SK-N-SH (cell line): ENCODE measurements around the gene SDK1. TPM values are rescaled to one million over a fixed set of nuclear protein-coding genes. Genes with fewer than 3 reads are reported as not detected.

Source experiments
- CTCF ChIA-PET: fragments of 300-600, 350-600 bp; formaldehyde crosslinking; extraction: SDS; loops from one replicate; lab custom pipeline; 2021; lab: Yijun Ruan, JAX
- POLR2A ChIA-PET: fragments of 350-600 bp; sonication (Branson Sonifier 250); formaldehyde crosslinking; extraction: SDS; loops from one replicate; lab custom pipeline; 2020; ENCODE audit warnings: antibody characterized with exemption, inconsistent platforms; lab: Yijun Ruan, JAX
- DNase-seq: peaks from one replicate; pipeline ENCODE4 v3.0.0; 2012
- H2AFZ ChIP-seq: fragments of 200-600 bp; sonication (generic); 2 replicates; pipeline ENCODE4 v1.8.1; 2016; ENCODE audit warnings: antibody characterized with exemption, mild to moderate bottlenecking, low read depth
- H3F3A ChIP-seq: fragments of 200-600 bp; sonication (generic); replicated peaks from 2 replicates; pipeline ENCODE3; 2016; ENCODE audit warnings: antibody characterized with exemption, mild to moderate bottlenecking; ENCODE audit not compliant: insufficient read depth
- H3K27ac ChIP-seq, 2 experiments: fragments of 200-500 bp in 1 of 2; fragments of 200-600 bp in 1 of 2; sonication (Bioruptor generic) in 1 of 2; sonication (generic), shearing (Covaris generic) in 1 of 2; 2 replicates each; pipeline versions ENCODE4 v1.5.1 to v1.6.1; 2014 to 2016; ENCODE audit warnings: low read depth in 2 of 2, inconsistent platforms in 1 of 2, low read length in 1 of 2, mild to moderate bottlenecking in 1 of 2, mixed read lengths in 1 of 2
- H3K27me3 ChIP-seq: fragments of 200-600 bp; sonication (generic), shearing (Covaris generic); 2 replicates; pipeline ENCODE4 v1.6.1; 2016; ENCODE audit warnings: mixed run types; ENCODE audit not compliant: insufficient read depth
- H3K36me3 ChIP-seq, 2 experiments: fragments of 200-500 bp in 1 of 2; fragments of 200-600 bp in 1 of 2; sonication (Bioruptor generic) in 1 of 2; sonication (generic) in 1 of 2; replicated peaks in 1 of 2; 2 replicates each; pipeline versions ENCODE3 to v1.5.1; 2014 to 2016; ENCODE audit warnings: low read length in 1 of 2, mild to moderate bottlenecking in 1 of 2; ENCODE audit not compliant: insufficient read depth in 2 of 2, control insufficient read depth in 1 of 2
- H3K4me1 ChIP-seq, 2 experiments: fragments of 200-500 bp in 1 of 2; fragments of 200-600 bp in 1 of 2; sonication (Bioruptor generic) in 1 of 2; sonication (generic), shearing (Covaris generic) in 1 of 2; 2 replicates each; pipeline versions ENCODE4 v1.5.1 to v1.6.1; 2014 to 2016; ENCODE audit warnings: low read depth in 1 of 2, low read length in 1 of 2, mixed run types in 1 of 2; ENCODE audit not compliant: insufficient read depth in 2 of 2, control insufficient read depth in 1 of 2
- H3K4me2 ChIP-seq: fragments of 200-600 bp; sonication (generic), shearing (Covaris generic); 2 replicates; pipeline ENCODE4 v1.6.1; 2017; ENCODE audit warnings: mixed run types
- H3K4me3 ChIP-seq, 2 experiments: fragments of 200-500 bp in 1 of 2; fragments of 200-600 bp in 1 of 2; sonication (Bioruptor generic) in 1 of 2; sonication (generic), shearing (Covaris generic) in 1 of 2; 2 replicates each; pipeline versions ENCODE4 v1.5.1 to v1.8.1; 2014 to 2016; ENCODE audit warnings: low read depth in 2 of 2, inconsistent platforms in 1 of 2, low read length in 1 of 2, mild to moderate bottlenecking in 1 of 2, mixed read lengths in 1 of 2, moderate library complexity in 1 of 2
- H3K79me2 ChIP-seq: fragments of 200-600 bp; sonication (generic); 2 replicates; pipeline ENCODE4 v1.8.1; 2017; ENCODE audit warnings: mild to moderate bottlenecking; ENCODE audit not compliant: insufficient read depth
- H3K9ac ChIP-seq: fragments of 200-600 bp; sonication (generic); 2 replicates; pipeline ENCODE4 v1.6.1; 2017; ENCODE audit warnings: mixed run types
- H3K9me2 ChIP-seq: fragments of 200-600 bp; sonication (generic); 2 replicates; pipeline ENCODE4 v1.6.1; 2017; ENCODE audit warnings: mixed run types
- H3K9me3 ChIP-seq: fragments of 200-600 bp; sonication (generic); 2 replicates; pipeline ENCODE4 v1.6.1; 2017; ENCODE audit warnings: mixed run types, mild to moderate bottlenecking, moderate library complexity
- H4K20me1 ChIP-seq: fragments of 200-600 bp; sonication (generic); 2 replicates; pipeline ENCODE4 v1.6.1; 2017; ENCODE audit warnings: mild to moderate bottlenecking, mixed run types; ENCODE audit not compliant: insufficient read depth
- CHD2 ChIP-seq: fragments of 150-350 bp; IDR thresholded peaks from 2 replicates; pipeline ENCODE4 v1.6.1; 2018; ENCODE audit warnings: low read length; ENCODE audit not compliant: partially characterized antibody
- EP300 ChIP-seq, 2 experiments: IDR thresholded peaks; 2 replicates each; pipeline versions ENCODE4 v1.4.0 to v1.6.1; 2012; ENCODE audit warnings: borderline replicate concordance in 1 of 2, low read depth in 1 of 2, low read length in 1 of 2
- FOSL2 ChIP-seq: IDR thresholded peaks from 2 replicates; pipeline ENCODE4 v1.4.0; 2012; ENCODE audit warnings: low read depth, mild to moderate bottlenecking, moderate library complexity, borderline replicate concordance
- FOXJ3 ChIP-seq: sonication (generic); formaldehyde crosslinking; IDR thresholded peaks from 2 replicates; pipeline ENCODE4 v1.5.1; 2020; ENCODE audit warnings: mild to moderate bottlenecking, missing genetic modification reagents
- NFIC ChIP-seq: IDR thresholded peaks from 2 replicates; pipeline ENCODE4 v1.4.0; 2012; ENCODE audit warnings: borderline replicate concordance
- NRF1 ChIP-seq: IDR thresholded peaks from 2 replicates; pipeline ENCODE4 v1.6.1; 2012; ENCODE audit warnings: low read depth, mild to moderate bottlenecking, low read length
- RAD21 ChIP-seq: IDR thresholded peaks from 2 replicates; pipeline ENCODE4 v1.6.1; 2012; ENCODE audit warnings: mild to moderate bottlenecking, low read length
- RCOR1 ChIP-seq: fragments of 150-350 bp; IDR thresholded peaks from 2 replicates; pipeline ENCODE4 v1.6.1; 2017; ENCODE audit warnings: antibody characterized with exemption, low read length
- REST ChIP-seq: IDR thresholded peaks from 2 replicates; pipeline ENCODE4 v1.6.1; 2012; ENCODE audit warnings: mild to moderate bottlenecking, low read depth, low read length, moderate library complexity
- TEAD4 ChIP-seq: IDR thresholded peaks from 2 replicates; pipeline ENCODE4 v1.4.0; 2012; ENCODE audit warnings: mild to moderate bottlenecking, borderline replicate concordance; ENCODE audit not compliant: insufficient read depth
- USF2 ChIP-seq: fragments of 150-350 bp; IDR thresholded peaks from 2 replicates; pipeline ENCODE4 v1.6.1; 2017; ENCODE audit warnings: antibody characterized with exemption, low read length, low read depth, borderline replicate concordance
- YY1 ChIP-seq: IDR thresholded peaks from 2 replicates; pipeline ENCODE4 v1.4.0; 2012; ENCODE audit warnings: low read depth, mild to moderate bottlenecking
- WGBS: methylation state at CpG from one replicate; pipeline ENCODE4 v1.1.6; 2017; ENCODE audit warnings: low lambda C conversion rate; 5-methylcytosine and 5-hydroxymethylcytosine counted together
- polyA plus RNA-seq, 3 experiments: library from polyadenylated mRNA; depleted of rRNA; stranded (reverse); fragments of >200 nt; gene quantifications; 2 replicates each; pipeline ENCODE4 v1.2.3, GENCODE V29; 2012
- TF ChIP-seq, protein P1 (sequence below): IDR thresholded peaks from 2 replicates; pipeline ENCODE4 v1.4.0; 2012; ENCODE audit warnings: low read depth, borderline replicate concordance
- TF ChIP-seq, protein P2 (sequence below): fragments of 200-600 bp; sonication (generic); IDR thresholded peaks from 2 replicates; pipeline ENCODE4 v1.6.1; 2017; ENCODE audit warnings: antibody characterized with exemption, mild to moderate bottlenecking, moderate library complexity

Gene SDK1
- polyA plus RNA-seq, 1 of the 3 experiments (the other 2 are of a cell fraction), result 1.2 TPM

DNA sequence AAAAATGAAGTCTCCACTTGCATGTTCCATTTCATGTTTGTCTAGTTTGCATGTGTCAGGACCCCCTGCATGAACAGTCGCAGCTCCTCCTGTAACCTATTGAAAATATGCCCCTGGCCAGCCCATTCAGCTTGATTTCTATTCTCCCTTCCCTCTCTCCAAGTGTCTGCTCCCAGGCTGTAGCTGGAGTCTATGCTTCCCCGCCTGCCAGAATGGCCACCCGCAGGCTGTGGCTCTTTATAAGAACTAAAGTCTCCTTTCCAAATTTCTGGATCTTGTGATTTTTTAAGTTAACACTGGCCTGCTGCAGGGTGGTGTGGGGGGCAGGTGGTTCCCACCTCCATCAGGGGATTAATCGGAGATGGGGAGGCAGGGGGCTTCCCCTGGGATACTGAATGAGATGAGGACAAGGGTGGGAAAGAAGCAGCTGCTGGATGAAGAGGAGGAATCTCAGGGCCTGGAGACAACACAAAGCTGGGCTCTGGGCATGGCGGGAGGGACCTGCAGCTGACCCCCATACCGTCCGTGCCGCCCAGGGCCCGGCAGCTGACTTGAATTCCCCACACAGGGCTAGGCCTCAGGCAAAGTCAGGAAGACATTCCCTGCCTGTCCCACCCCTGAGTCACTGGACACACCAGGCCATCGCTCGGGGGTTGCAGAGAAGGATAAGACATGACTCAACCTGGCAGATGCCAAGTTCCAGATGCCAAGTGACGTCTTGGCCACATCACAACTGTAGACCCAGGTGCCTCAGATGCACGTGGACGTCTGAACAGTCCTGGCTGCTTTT, 981.6 kb downstream of the SDK1 start:
- no peaks in the 10 kb centered on the region for H3K9me2 ChIP-seq
- peaks cover 0 to 13% of the 10 kb centered on the region in 2 experiments; a peak in 1 of 4 replicates for H3K4me1 ChIP-seq
- 55% methylated on average over 14 of the region's 14 CpGs for WGBS
- CTCF ChIA-PET, result no interaction called here
- H3K27me3 ChIP-seq, result no peaks in the 10 kb centered on the region
- TF ChIP-seq EP300 (IDR thresholded peaks at IDR 0.05; ENCODE audit: borderline replicate concordance in 1 of 2, low read depth in 1 of 2, low read length in 1 of 2) (no peak), FOSL2 (no peak), CHD2 (no peak), YY1 (no peak), FOXJ3 (CRISPR knock-in tag) (no peak), NRF1 (no peak), REST (no peak), USF2 (no peak), NFIC (no peak), RAD21 (no peak), RCOR1 (no peak), TEAD4 (no peak)
- TF ChIP-seq, protein P1, sequence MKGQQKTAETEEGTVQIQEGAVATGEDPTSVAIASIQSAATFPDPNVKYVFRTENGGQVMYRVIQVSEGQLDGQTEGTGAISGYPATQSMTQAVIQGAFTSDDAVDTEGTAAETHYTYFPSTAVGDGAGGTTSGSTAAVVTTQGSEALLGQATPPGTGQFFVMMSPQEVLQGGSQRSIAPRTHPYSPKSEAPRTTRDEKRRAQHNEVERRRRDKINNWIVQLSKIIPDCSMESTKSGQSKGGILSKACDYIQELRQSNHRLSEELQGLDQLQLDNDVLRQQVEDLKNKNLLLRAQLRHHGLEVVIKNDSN, result no peak
- TF ChIP-seq, protein P2, sequence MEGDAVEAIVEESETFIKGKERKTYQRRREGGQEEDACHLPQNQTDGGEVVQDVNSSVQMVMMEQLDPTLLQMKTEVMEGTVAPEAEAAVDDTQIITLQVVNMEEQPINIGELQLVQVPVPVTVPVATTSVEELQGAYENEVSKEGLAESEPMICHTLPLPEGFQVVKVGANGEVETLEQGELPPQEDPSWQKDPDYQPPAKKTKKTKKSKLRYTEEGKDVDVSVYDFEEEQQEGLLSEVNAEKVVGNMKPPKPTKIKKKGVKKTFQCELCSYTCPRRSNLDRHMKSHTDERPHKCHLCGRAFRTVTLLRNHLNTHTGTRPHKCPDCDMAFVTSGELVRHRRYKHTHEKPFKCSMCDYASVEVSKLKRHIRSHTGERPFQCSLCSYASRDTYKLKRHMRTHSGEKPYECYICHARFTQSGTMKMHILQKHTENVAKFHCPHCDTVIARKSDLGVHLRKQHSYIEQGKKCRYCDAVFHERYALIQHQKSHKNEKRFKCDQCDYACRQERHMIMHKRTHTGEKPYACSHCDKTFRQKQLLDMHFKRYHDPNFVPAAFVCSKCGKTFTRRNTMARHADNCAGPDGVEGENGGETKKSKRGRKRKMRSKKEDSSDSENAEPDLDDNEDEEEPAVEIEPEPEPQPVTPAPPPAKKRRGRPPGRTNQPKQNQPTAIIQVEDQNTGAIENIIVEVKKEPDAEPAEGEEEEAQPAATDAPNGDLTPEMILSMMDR, result no peak
- H3K36me3 ChIP-seq, result no peaks in the 10 kb centered on the region
- H3K4me2 ChIP-seq, result no peak overlapping the region
- POLR2A ChIA-PET, result no interaction called here
- H2AFZ ChIP-seq, result no peak overlapping the region
- peaks cover 6% of the 10 kb centered on the region; the same call in 1 of the 2 replicates for H3K9me3 ChIP-seq
- H4K20me1 ChIP-seq, result no peaks in the 10 kb centered on the region
- no peak overlapping the region for H3K27ac ChIP-seq
- H3K79me2 ChIP-seq, result no peaks in the 10 kb centered on the region
- no peak overlapping the region for H3K9ac ChIP-seq
- no peak overlapping the region for H3K4me3 ChIP-seq
- DNase-seq, result no peak
- no peaks in the 10 kb centered on the region for H3F3A ChIP-seq
